Cardiac muscle cell (in vitro differentiated cells and primary cell): ENCODE data around the gene WFS1. TPM values are rescaled to one million over a fixed set of nuclear protein-coding genes. Genes with fewer than 3 reads are reported as not detected.
A peak's percentile ranks its signal among the peaks of the same experiment; 100 is the strongest.

Source experiments
- DNase-seq, 2 donors: peaks; one replicate each; pipeline versions ENCODE4 v3.0.0 to v3.0.0-alpha.2; 2010 to 2017; ENCODE audit warnings: low read depth in 1 of 2, low spot score in 1 of 2
- H3K27ac ChIP-seq: fragments of 200-600 bp; sonication (generic); 2 replicates; pipeline ENCODE4 v1.5.1; 2016
- H3K27me3 ChIP-seq: fragments of 200-600 bp; sonication (generic); 2 replicates; pipeline ENCODE4 v1.6.0; 2016; ENCODE audit warnings: control low read depth
- H3K36me3 ChIP-seq: fragments of 200-600 bp; sonication (generic); 2 replicates; pipeline ENCODE4 v1.5.1; 2016; ENCODE audit warnings: control low read depth
- H3K4me1 ChIP-seq: fragments of 200-600 bp; sonication (generic); 2 replicates; pipeline ENCODE4 v1.8.1; 2017; ENCODE audit warnings: low read depth, mild to moderate bottlenecking, mixed run types
- H3K4me3 ChIP-seq: fragments of 200-600 bp; sonication (generic); 2 replicates; pipeline ENCODE4 v1.5.1; 2016; ENCODE audit warnings: mild to moderate bottlenecking
- H3K9me3 ChIP-seq: fragments of 200-600 bp; sonication (generic); 2 replicates; pipeline ENCODE4 v1.5.1; 2017; ENCODE audit warnings: low read depth, mild to moderate bottlenecking, control low read depth
- polyA plus RNA-seq: library from polyadenylated mRNA; unstranded; fragments of >200 nt; fragmentation: Nextera tagmentation; extraction: Ambion mirVana; gene quantifications from 2 replicates; pipeline ENCODE4 v1.2.1, GENCODE V29; 2016
- total RNA-seq: library from RNA; depleted of rRNA; stranded (reverse); fragments of >200 nt; gene quantifications from 2 replicates; pipeline ENCODE4 v1.2.3, GENCODE V29; 2016
- TF ChIP-seq, protein P1 (sequence below): IDR thresholded peaks from 2 replicates; pipeline ENCODE4 v1.5.1; 2012; ENCODE audit warnings: low read depth, mild to moderate bottlenecking, low read length

Gene WFS1
- total and polyA plus RNA-seq, 2 experiments from 2014 or later, result 29.0 to 30.4 TPM

DNA sequence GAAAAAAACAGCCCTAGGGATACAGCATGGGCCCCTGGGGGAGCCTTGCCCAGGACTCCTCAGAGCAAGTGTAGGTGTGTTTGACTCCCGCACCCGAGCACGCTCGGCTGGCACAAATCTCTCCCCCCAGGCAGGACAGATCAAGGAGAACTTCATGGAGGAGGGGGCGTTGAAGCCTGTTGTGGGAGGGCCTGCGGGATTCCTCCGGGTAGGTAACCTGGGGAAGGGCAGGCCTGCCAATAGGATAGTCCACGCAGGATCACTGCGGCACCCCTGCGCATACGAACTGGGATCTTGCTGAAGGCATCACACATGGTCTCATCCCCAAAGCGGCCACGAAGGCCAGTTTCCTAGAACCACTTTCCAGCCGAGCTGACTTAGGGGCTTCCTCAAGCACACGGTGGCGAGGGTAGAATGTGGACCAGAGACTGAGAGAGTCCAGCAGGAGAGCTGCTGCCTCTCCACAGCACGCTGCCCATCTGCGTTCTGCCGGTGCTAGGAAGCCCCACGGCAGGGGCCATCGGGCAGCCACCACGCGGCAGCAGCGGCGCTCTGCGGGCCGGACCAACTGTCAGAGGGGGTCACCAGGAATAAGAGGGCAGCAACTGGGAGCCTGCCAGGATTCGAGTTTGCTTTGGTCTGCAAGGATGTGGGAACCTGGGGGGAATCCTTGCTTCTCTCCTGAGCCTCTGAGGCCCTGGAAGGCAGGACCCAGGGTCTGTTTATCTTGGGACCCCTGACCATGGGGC, 56.8 kb downstream of the WFS1 start:
- Histone ChIP-seq H3K9me3 (no peaks in the 10 kb centered on the region), H3K4me3 (no peak overlapping the region), H3K27me3 (peaks cover 2% of the 10 kb centered on the region), H3K36me3 (no peaks in the 10 kb centered on the region), H3K4me1 (no peaks in the 10 kb centered on the region), H3K27ac (no peak overlapping the region)
- no peak for DNase-seq
- TF ChIP-seq, protein P1, sequence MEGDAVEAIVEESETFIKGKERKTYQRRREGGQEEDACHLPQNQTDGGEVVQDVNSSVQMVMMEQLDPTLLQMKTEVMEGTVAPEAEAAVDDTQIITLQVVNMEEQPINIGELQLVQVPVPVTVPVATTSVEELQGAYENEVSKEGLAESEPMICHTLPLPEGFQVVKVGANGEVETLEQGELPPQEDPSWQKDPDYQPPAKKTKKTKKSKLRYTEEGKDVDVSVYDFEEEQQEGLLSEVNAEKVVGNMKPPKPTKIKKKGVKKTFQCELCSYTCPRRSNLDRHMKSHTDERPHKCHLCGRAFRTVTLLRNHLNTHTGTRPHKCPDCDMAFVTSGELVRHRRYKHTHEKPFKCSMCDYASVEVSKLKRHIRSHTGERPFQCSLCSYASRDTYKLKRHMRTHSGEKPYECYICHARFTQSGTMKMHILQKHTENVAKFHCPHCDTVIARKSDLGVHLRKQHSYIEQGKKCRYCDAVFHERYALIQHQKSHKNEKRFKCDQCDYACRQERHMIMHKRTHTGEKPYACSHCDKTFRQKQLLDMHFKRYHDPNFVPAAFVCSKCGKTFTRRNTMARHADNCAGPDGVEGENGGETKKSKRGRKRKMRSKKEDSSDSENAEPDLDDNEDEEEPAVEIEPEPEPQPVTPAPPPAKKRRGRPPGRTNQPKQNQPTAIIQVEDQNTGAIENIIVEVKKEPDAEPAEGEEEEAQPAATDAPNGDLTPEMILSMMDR, result no peak

DNA sequence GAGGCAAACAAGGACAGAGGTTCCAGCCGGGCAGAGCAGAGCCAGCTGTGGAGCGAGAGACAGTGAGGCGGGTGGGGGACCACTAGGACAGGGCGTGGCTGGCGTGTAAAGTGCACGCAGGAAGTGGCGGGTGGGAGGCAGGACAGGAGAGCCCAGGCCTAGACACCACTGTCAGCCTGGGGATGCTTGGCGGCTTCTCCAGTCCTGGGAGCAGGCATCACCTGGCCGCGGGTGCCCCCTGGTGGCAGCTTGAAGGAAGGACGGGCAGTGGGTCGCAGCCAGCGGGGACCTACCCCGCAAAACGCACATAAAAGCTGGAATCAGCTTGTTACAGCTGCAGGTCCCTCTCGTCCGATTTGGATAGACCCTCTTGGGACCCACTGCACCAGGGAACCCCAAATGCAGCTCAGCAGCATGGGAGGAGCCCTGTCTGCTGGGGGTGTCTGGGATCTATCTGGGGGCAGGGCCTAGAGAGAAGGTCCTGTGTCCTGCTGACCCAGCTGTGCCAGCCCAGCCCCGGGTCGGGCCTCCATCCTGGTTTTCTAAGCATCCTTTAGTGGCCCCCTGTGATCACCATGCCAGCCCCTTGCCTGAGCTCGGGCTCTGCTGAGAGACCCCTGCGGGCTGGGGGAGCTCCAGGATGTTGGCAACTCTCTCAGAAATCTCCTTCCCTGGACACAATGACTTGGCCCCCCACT, 57.7 kb downstream of the WFS1 start:
- Histone ChIP-seq H3K27ac (no peak overlapping the region), H3K4me1 (no peaks in the 10 kb centered on the region), H3K27me3 (peaks cover 2% of the 10 kb centered on the region), H3K4me3 (no peak overlapping the region), H3K9me3 (no peaks in the 10 kb centered on the region), H3K36me3 (no peaks in the 10 kb centered on the region)
- TF ChIP-seq, protein P1, result peak; percentile 83
- peak; percentile 79 to 85 for DNase-seq

DNA sequence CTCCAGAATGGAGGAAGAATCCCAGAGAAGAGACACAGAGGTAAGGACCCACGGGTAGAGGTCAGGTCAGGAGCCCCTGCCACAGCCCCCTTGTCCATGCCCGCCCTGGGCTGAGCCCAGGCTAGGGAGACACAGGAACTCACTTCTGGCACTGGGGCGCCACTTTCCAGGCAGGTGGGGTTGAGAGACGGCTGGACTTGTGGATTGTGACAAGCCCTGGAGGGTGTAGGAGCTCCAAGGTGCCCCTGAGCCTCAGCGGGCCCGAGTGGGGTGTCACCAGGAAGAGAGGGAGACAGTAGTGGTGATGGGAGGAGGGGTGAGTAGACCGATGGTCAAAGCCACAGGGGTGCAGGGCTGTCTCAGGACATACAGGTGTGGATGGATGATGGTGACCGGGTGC, 58.9 kb downstream of the WFS1 start:
- H3K9me3 ChIP-seq, result no peaks in the 10 kb centered on the region
- no peak overlapping the region for H3K4me3 ChIP-seq
- no peaks in the 10 kb centered on the region for H3K36me3 ChIP-seq
- no peak for DNase-seq
- H3K27ac ChIP-seq, result no peak overlapping the region
- TF ChIP-seq, protein P1, result no peak
- peaks cover 2% of the 10 kb centered on the region for H3K27me3 ChIP-seq
- no peaks in the 10 kb centered on the region for H3K4me1 ChIP-seq

DNA sequence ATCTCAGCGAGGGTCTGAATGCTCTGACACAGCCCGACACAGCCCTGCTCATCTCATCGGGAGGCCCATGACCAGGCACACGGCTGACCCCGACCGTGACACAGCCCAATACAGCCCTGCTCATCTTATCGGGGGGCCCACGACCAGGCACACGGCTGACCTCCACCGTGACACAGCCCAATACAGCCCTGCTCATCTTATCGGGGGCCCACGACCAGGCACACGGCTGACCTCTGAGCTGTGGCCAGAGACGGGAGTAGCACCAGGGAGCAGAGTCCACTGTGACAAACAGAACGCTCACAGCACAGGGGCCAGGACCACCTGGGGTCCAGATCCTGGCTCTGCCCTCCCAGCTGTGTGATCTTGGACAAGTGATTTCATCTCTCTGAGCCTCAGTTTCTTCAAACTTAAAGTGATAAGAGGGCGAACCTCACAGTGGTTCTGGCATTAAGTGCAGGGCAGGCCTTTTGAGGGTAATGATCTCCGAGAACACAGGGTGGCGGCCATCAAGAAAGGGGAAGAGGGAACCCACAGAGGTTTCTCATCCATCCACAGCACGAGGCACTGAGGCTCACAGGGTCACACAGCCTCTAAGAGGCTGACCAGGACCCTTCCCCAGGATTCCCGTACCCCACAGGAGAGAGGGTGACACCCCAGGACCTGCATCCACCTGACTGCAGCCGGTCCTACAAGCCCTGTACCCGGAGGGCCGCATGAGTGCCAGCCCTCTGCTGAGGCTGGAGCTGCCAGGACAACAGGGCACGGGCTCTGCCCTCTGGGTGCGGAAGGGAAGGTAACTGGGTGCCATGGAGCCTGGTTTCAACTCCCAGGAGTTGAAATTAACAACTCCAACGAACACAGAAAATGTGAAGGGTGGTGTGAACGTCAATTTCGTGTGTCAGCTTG, 60.1 kb downstream of the WFS1 start:
- no peak for DNase-seq
- no peaks in the 10 kb centered on the region for H3K9me3 ChIP-seq
- peaks cover 2% of the 10 kb centered on the region for H3K27me3 ChIP-seq
- H3K4me1 ChIP-seq, result no peaks in the 10 kb centered on the region
- no peaks in the 10 kb centered on the region for H3K36me3 ChIP-seq
- H3K27ac ChIP-seq, result no peak overlapping the region
- TF ChIP-seq, protein P1, result no peak
- H3K4me3 ChIP-seq, result no peak overlapping the region

DNA sequence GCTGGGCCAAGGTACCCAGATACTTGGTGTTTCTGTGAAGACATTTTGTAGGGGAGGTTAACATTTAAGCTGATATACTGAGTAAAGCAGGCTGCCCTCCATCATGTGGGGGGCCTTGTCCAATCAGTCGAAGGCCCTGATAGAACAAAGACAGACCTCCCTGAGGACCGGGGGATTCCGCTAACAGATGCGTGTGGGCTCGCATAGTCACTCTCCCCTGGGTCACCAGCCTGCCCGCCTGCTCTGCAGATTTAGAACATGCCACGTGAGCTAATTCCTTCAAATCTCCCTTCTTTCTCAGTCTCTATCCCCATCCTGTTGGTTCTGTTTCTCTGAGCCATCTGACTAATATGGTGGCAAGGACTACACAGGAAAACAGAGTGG, 60.7 kb downstream of the WFS1 start:
- Histone ChIP-seq H3K36me3 (no peaks in the 10 kb centered on the region), H3K4me3 (no peak overlapping the region), H3K9me3 (no peaks in the 10 kb centered on the region), H3K27me3 (peaks cover 2% of the 10 kb centered on the region), H3K27ac (no peak overlapping the region), H3K4me1 (no peaks in the 10 kb centered on the region)
- DNase-seq, result no peak
- TF ChIP-seq, protein P1, result no peak
